Natural killer cell (primary cell): ENCODE data around the gene TBX15. TPM values are rescaled to one million over a fixed set of nuclear protein-coding genes. Genes with fewer than 3 reads are reported as not detected.

Experiments
- ATAC-seq, 3 donors: fragments of 150-1000 bp in 2 of 3; fragments of 200-7000 bp in 1 of 3; cut with Tn5 transposase; 1 replicate in 1 of 3; 2 replicates in 2 of 3; pipeline ENCODE4 v1.10.0; 2021; ENCODE audit warnings: mild to moderate bottlenecking in 2 of 3, moderate library complexity in 2 of 3
- DNase-seq, 2 donors: peaks; one replicate each; pipeline versions ENCODE4 v3.0.0 to v3.0.0-alpha.2; 2013 to 2021; ENCODE audit warnings: mixed read lengths in 1 of 2
- H3K27ac ChIP-seq: one replicate; pipeline ENCODE4 v1.5.1; 2013; ENCODE audit warnings: mild to moderate bottlenecking, low read length
- H3K27me3 ChIP-seq: one replicate; pipeline ENCODE4 v1.6.1; 2013; ENCODE audit warnings: low read length; ENCODE audit not compliant: control insufficient read depth, insufficient read depth
- H3K36me3 ChIP-seq: one replicate; pipeline ENCODE4 v1.6.1; 2013; ENCODE audit warnings: low read length; ENCODE audit not compliant: control insufficient read depth, insufficient read depth
- H3K4me1 ChIP-seq: one replicate; pipeline ENCODE4 v1.6.1; 2013; ENCODE audit warnings: low read length; ENCODE audit not compliant: control insufficient read depth, insufficient read depth
- H3K4me3 ChIP-seq: one replicate; pipeline ENCODE4 v1.5.1; 2013; ENCODE audit warnings: low read length
- H3K9me3 ChIP-seq: one replicate; pipeline ENCODE4 v1.6.1; 2013; ENCODE audit warnings: low read length; ENCODE audit not compliant: control insufficient read depth, insufficient read depth
- H3K27ac Mint-ChIP-seq, 2 donors: one replicate each; pipeline ENCODE4 v1.8.0; 2022; ENCODE audit warnings: mild to moderate bottlenecking in 2 of 2, mixed read lengths in 2 of 2, moderate library complexity in 1 of 2
- H3K27me3 Mint-ChIP-seq, 2 donors: one replicate each; pipeline ENCODE4 v1.8.0; 2022; ENCODE audit warnings: low read depth in 2 of 2, mixed read lengths in 2 of 2
- H3K36me3 Mint-ChIP-seq: one replicate; pipeline ENCODE4 v1.8.0; 2022; ENCODE audit warnings: mixed read lengths
- H3K4me1 Mint-ChIP-seq, 2 donors: one replicate each; pipeline ENCODE4 v1.8.0; 2022; ENCODE audit warnings: mixed read lengths in 2 of 2
- H3K4me3 Mint-ChIP-seq: one replicate; pipeline ENCODE4 v1.8.0; 2022; ENCODE audit warnings: mild to moderate bottlenecking, moderate library complexity, mixed read lengths
- H3K9me3 Mint-ChIP-seq, 2 donors: one replicate each; pipeline ENCODE4 v1.8.0; 2022; ENCODE audit warnings: mixed read lengths in 2 of 2
- WGBS: methylation state at CpG from one replicate; pipeline ENCODE4 v1.1.7; 2013; ENCODE audit warnings: missing lambda C conversion rate; ENCODE audit not compliant: insufficient coverage; 5-methylcytosine and 5-hydroxymethylcytosine counted together
- intact Hi-C: fragments of 100-400 bp; cut with micrococcal nuclease; formaldehyde crosslinking; loops from one replicate; pipeline ENCODE4 v1.14.2; 2022
- total RNA-seq, 4 donors: library from RNA; stranded (reverse); fragments of 120-200 nt in 1 of 4; gene quantifications; one replicate each; pipeline versions ENCODE4 v1.2.3 to v1.2.4, GENCODE V29; 2013 to 2022
- TF ChIP-seq, protein P1 (sequence below): fragments of 200-600 bp; IDR thresholded peaks from one replicate; pipeline ENCODE4 v1.8.0; 2022; ENCODE audit warnings: antibody characterized with exemption

The TBX15 gene
- total RNA-seq, 3 donors from 2014 or later (not counting 1 experiment from before 2014, with no cell fraction given) = not detected

DNA sequence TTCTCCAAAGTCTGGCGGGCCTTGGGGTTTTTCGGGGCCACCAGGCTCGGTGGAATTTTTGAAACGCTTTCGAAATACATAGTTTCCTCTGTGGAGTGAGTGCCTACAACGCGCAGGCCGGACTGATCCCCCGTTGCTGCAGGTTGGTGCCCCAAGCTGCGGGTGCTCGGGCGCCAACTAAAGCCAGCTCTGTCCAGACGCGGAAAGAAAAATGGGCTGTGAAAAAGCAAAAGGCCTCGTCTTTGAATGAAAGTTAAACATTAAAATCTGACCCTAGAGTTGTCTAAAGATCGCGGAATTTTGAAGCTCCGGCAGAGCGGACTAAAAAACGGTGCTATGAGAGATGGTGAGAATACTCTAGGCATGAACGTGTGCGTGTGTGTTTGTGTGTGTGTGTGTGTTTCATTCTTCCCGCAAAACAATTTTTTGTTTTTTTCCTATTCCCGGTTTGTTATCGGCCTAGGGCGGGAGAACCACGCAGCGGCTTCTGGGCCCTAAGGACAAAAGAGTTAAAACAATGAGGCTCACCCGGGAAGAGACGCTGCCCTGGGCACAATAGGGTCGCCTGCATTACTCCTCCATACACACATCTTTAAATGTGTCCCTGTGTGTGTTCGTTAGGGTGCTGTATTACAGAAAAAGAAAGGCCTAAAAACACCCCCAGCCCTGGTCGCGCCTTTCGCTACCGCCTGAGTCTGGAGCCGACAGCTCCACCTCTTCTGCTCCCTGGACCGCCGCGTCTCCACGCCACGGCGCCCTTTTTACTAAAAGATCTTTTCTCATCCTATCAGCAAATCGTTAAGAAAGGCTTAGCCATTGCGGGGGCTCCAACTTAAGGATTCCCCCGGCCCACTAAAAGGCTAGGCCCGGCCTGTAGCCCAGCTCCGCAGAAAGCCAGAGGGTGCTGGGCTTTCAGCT, 3.2 kb downstream of the TBX15 start:
- H3K27ac ChIP-seq = no peak overlapping the region
- Mint-ChIP-seq H3K4me3 (no peak overlapping the region), H3K27ac (no peak overlapping the region), H3K36me3 (peaks cover 9% of the 10 kb centered on the region), H3K4me1 (peaks cover 5 to 17% of the 10 kb centered on the region in 2 donors), H3K9me3 (no peaks in the 10 kb centered on the region), H3K27me3 (peaks cover 72 to 82% of the 10 kb centered on the region in 2 donors)
- peaks cover 4% of the 10 kb centered on the region for H3K4me1 ChIP-seq
- no peak overlapping the region for H3K4me3 ChIP-seq
- intact Hi-C loops = no loop called here
- H3K27me3 ChIP-seq = peaks cover 78% of the 10 kb centered on the region
- no peaks in the 10 kb centered on the region for H3K36me3 ChIP-seq
- 7% methylated on average over 45 of the region's 48 CpGs for WGBS
- TF ChIP-seq, protein P1, sequence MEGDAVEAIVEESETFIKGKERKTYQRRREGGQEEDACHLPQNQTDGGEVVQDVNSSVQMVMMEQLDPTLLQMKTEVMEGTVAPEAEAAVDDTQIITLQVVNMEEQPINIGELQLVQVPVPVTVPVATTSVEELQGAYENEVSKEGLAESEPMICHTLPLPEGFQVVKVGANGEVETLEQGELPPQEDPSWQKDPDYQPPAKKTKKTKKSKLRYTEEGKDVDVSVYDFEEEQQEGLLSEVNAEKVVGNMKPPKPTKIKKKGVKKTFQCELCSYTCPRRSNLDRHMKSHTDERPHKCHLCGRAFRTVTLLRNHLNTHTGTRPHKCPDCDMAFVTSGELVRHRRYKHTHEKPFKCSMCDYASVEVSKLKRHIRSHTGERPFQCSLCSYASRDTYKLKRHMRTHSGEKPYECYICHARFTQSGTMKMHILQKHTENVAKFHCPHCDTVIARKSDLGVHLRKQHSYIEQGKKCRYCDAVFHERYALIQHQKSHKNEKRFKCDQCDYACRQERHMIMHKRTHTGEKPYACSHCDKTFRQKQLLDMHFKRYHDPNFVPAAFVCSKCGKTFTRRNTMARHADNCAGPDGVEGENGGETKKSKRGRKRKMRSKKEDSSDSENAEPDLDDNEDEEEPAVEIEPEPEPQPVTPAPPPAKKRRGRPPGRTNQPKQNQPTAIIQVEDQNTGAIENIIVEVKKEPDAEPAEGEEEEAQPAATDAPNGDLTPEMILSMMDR = no peak
- DNase-seq = no peak
- no peak for ATAC-seq
- H3K9me3 ChIP-seq = peaks cover 23% of the 10 kb centered on the region

DNA sequence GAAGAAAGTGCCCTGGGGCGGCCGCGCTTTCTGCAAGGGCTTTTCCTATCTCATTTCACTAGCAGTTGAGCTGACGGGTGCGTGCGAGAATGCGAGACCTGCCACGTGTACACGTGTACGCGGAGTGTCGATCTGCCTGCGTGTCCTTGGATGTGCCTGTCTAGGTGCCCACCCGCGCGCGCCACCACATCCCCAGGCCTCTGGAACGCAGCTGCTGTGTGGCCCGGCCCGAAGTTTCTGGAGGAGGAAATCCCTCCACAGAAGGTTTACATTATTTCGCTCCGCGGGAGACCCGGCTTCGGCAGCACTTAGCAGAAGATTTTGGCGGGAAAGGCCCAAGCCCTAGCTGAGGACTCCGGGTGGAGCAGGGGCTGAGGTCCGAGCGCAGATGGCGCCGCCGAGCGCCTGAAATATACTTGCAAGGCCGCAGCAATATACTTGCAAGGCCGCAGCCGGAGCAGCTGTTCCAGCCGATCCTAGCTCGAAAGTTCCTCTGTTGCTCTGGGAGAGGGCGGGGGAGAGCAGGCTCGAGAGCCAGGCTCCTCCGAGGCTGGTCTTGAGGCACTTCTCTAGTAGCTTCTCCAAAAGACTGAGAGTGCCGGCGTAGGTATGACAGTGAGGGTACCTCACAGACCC, 3.9 kb downstream of the TBX15 start:
- Histone ChIP-seq H3K27me3 (peaks cover 75% of the 10 kb centered on the region), H3K4me1 (peaks cover 4% of the 10 kb centered on the region), H3K27ac (no peak overlapping the region), H3K9me3 (peaks cover 21% of the 10 kb centered on the region), H3K36me3 (no peaks in the 10 kb centered on the region), H3K4me3 (no peak overlapping the region)
- TF ChIP-seq, protein P1 = no peak
- Mint-ChIP-seq H3K9me3 (no peaks in the 10 kb centered on the region), H3K4me3 (no peak overlapping the region), H3K27ac (no peak overlapping the region), H3K36me3 (peaks cover 9% of the 10 kb centered on the region), H3K4me1 (peaks cover 5 to 17% of the 10 kb centered on the region in 2 donors), H3K27me3 (peaks cover 69 to 80% of the 10 kb centered on the region in 2 donors)
- WGBS = 8% methylated on average over 43 of the region's 43 CpGs
- no peak for DNase-seq
- ATAC-seq = no peak
- intact Hi-C loops = no loop called here

DNA sequence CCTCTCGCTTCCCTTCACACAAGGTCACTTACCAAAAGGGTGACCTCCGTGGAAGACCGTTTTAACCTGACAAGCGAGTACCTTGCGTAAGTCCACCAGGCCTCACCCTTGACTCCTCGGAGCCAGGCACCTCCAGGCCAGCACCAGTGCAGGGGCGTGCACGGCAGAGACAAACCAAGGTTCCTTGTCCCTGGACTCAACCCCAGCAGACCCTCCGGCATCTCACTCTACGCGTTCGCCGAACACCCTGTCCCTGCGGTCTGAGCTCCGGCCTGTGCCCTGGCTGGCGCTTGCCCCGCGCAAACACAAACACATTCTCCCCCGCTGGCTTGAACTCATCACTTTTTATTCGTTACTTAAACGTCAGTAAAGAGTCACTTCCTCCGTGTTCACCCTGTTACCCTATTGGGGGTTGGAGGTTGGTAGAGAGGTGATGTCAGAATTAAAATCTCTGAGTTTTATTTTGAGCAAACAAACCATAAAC, 4.5 kb downstream of the TBX15 start:
- TF ChIP-seq, protein P1 = no peak
- peaks cover 23% of the 10 kb centered on the region for H3K9me3 ChIP-seq
- Mint-ChIP-seq H3K4me1 (peaks cover 5 to 17% of the 10 kb centered on the region in 2 donors), H3K4me3 (no peak overlapping the region), H3K9me3 (no peaks in the 10 kb centered on the region), H3K27ac (no peak overlapping the region), H3K36me3 (peaks cover 9% of the 10 kb centered on the region), H3K27me3 (peaks cover 69 to 78% of the 10 kb centered on the region in 2 donors)
- H3K4me1 ChIP-seq = peaks cover 4% of the 10 kb centered on the region
- no peak overlapping the region for H3K27ac ChIP-seq
- 18% methylated on average over 19 of the region's 22 CpGs for WGBS
- H3K27me3 ChIP-seq = peaks cover 75% of the 10 kb centered on the region
- intact Hi-C loops = no loop called here
- H3K4me3 ChIP-seq = no peak overlapping the region
- no peaks in the 10 kb centered on the region for H3K36me3 ChIP-seq
- DNase-seq (no peak), ATAC-seq (no peak)
